SK-N-MC (cell line): ENCODE results near the gene CCDC187.
"Not testable (repeated sequence)": the region's sequence is repeated elsewhere in the genome, so short reads cannot be mapped to it uniquely, and the experiment has no call there.

Source experiments
- DNase-seq: peaks from one replicate; pipeline ENCODE4 v3.0.0-alpha.2; 2011; ENCODE audit warnings: low read depth, low spot score
- H3K27ac ChIP-seq: fragments of 200-600 bp; sonication (generic); 2 replicates; pipeline ENCODE4 v1.5.1; 2016; ENCODE audit warnings: mixed run types
- H3K36me3 ChIP-seq: fragments of 200-600 bp; sonication (generic); 2 replicates; pipeline ENCODE4 v1.6.1; 2017; ENCODE audit warnings: antibody characterized with exemption, low read length, mixed read lengths; ENCODE audit not compliant: insufficient read depth
- H3K4me3 ChIP-seq: fragments of 200-600 bp; sonication (generic); 2 replicates; pipeline ENCODE4 v1.5.1; 2016
- H3K9ac ChIP-seq: fragments of 200-600 bp; sonication (generic); 2 replicates; pipeline ENCODE4 v1.8.0; 2017; ENCODE audit warnings: mixed run types, mixed read lengths; ENCODE audit not compliant: insufficient read length
- H3K9me3 ChIP-seq: fragments of 200-600 bp; sonication (generic); 2 replicates; pipeline ENCODE4 v1.6.1; 2017; ENCODE audit warnings: low read depth, mild to moderate bottlenecking, antibody characterized with exemption, low read length, moderate library complexity, mixed read lengths
- EZH2 ChIP-seq: fragments of 200-600 bp; sonication (generic); IDR thresholded peaks from one replicate; pipeline ENCODE4 v1.6.1; 2017; ENCODE audit warnings: antibody characterized with exemption
- FOXP2 ChIP-seq: optimal IDR thresholded peaks from 2 replicates; pipeline ENCODE3; 2011; ENCODE audit warnings: mild to moderate bottlenecking, moderate library complexity; ENCODE audit not compliant: insufficient read depth; ENCODE audit errors: extremely low read length, control extremely low read depth
- POLR2AphosphoS5 ChIP-seq: IDR thresholded peaks from 2 replicates; pipeline ENCODE4 v1.6.1; 2012; ENCODE audit warnings: mild to moderate bottlenecking, low read depth, low read length, borderline replicate concordance

CCDC187 gene

DNA sequence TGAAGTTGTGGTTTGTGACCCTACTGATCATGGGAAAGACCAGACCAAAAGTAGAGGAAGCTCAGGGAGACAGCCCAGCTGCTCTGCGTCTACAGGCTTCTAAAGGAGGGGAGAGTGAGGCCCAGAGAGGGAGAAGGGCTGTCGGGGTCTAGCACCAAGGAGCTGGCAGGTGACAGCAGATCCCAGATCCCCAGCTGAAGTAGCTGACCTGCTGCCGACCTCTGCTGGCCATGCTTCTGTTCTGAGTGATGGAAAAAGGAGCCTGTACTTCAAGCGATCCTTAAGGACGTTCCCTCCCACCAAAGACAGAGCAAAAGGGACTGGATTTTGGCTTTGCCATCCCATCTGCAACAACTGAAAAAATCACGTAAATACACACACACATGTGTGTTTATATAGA is 35.6 kb downstream of the CCDC187 start:
- H3K36me3 ChIP-seq: no peaks in the 10 kb centered on the region
- no peaks in the 10 kb centered on the region for H3K9me3 ChIP-seq
- DNase-seq: no peak
- no peak overlapping the region for H3K27ac ChIP-seq
- no peak overlapping the region for H3K4me3 ChIP-seq
- no peak overlapping the region for H3K9ac ChIP-seq
- TF ChIP-seq EZH2 (no peak), FOXP2 (no peak), POLR2AphosphoS5 (no peak)

DNA sequence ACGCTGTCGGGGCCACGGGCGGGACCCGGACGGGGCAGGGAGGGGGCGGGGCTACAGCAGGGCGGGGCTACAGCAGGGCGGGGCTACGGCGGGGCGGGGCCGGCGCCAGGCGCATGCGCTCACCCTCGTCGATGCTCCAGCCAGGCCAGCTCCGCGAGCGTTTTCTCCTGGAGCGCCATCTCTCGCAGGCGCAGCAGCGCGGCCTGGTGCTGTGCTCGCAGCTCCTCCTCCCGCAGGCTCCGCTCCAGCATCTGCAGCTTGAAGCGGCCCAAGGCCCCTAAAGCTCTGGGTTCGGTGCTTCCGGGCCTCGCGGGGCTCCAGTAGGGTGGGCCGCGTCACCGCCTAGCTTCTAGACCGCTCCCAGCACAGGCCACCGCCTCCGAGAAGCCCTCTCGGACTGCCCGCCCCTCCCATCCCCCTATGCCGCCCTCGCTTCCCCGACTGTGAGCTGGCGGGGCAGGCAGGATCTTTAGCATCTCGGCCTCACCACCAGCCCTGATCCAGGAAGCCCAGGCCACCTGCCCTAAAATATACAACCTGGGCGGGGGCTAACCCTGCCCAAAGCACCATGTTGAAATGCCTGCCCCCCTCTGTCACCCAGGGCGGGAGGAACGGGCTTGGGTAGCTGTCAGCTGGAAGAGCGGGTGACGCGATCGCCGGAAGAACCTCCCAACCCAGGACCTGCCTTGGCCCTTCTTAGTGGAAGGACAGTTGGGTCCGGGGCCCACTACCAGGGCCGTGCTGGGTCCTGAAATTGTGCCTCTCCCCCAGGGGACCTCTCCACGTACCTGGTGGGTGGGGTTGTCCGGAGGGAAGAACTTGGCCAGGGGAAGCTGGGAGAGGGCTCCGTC is 36.4 kb downstream of the CCDC187 start:
- no peaks in the 10 kb centered on the region for H3K36me3 ChIP-seq
- H3K4me3 ChIP-seq: peak overlapping the region; percentile 75
- H3K9me3 ChIP-seq: no peaks in the 10 kb centered on the region
- no peak overlapping the region for H3K9ac ChIP-seq
- peak; percentile 30 for DNase-seq
- no peak for TF ChIP-seq FOXP2
- TF ChIP-seq POLR2AphosphoS5: peak; percentile 50
- TF ChIP-seq EZH2: no peak
- no peak overlapping the region for H3K27ac ChIP-seq

DNA sequence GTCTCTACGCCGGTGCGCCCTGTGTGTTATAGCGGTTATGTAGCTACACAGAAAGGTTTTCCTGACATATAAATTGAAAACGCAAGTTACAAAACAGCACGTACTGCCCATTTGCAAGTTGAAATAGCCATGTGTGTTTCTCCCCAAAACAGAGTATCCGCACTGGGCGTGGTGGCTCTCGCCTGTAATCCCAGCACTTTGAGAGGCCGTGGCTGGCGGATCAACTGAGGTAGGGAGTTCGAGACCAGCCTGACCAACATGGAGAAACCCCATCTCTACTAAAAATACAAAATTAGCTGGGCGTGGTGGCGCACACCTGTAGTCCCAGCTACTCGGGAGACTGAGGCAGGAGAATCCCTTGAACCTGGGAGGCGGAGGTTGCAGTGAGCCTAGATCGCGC is 37.3 kb downstream of the CCDC187 start:
- not testable (repeated sequence) for H3K9me3 ChIP-seq, DNase-seq, H3K9ac ChIP-seq, H3K27ac ChIP-seq, H3K36me3 ChIP-seq
- peak overlapping the region; percentile 75 for H3K4me3 ChIP-seq

DNA sequence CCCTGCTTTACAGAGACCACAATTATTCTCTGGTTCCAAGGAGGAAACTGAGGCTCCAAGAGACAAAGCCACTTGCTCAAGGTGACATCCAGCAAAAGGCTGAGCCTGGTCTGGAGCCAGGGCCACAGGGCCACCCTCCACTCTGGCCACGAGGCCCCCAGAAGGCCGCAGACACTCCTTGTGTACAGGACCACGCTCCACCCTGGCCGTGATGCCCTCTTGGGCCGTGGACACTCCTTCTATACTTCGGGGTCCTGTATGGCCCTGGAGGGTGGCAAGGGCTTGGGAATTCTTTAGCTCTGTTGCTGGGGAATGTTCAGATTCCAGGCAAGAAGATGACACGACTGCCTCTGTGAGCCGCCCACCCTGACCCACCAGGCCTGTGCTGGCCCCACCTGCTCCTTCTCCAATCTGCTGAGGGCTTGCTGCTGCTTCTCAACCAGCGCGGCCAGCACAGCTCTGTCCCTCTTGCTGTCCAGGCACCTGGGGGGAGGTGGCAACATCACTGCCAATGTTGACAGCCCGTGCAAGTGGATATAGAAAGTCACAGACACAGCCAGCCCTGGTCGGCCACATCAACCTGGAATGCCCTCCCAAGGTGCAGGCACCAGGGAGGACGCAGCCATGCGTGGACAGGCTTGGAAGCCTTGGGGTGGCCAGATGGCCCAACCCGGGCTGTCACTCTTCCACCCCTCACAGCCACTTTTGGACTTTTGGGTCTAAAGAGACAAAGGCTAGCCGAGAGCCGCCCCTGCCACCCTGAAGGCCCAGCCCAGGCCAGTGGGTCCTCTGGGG is 38.1 kb downstream of the CCDC187 start:
- TF ChIP-seq POLR2AphosphoS5: no peak
- no peak for TF ChIP-seq FOXP2
- TF ChIP-seq EZH2: no peak
- H3K36me3 ChIP-seq: no peaks in the 10 kb centered on the region
- H3K27ac ChIP-seq: no peak overlapping the region

DNA sequence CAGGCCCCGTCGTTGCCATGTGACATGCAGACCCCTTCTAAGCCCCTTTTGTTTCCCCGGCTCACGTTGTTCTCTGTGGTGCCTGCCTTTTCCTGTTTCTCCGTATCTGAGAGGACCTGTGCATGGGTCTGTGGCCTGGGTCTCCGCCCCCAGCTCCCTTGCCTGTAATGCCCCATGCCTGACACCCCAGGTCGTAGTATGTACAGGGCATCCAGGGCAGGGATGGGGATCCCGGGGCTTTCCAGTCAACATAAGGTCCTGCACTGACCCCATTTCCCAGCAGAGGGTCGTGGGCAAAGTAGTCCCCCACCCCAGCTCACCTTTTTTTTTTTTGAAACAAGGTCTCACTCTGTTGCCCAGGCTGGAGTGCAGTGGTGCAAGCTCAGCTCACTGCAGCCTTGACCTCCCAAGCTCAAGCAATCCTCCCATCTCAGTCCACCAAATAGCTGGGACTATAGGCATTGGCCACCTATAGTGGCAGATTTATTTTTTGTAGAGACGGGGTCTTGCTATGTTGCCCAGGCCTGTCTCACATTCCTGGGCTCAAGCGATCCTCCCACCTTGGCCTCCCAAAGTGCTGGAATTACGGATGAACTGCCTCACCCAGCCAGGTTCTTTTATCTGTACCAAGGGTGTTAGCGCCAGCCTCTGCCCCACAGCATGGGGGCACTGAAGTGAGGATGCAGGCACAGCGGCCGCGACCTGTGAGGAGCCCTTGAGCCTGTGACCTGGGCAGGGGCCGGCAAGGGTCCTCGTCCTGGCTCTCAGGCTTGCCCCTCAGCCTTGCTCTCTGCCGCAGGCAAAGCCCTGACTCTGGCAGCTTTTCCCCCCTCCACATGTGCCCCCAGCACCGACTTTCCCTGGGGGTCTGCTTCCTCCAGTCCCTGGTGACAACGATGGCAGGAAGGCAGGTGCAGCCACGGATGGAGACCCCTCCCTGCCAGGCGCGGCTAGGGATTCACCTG is 39.2 kb downstream of the CCDC187 start:
- Histone ChIP-seq H3K27ac (no peak overlapping the region), H3K9ac (no peak overlapping the region), H3K36me3 (no peaks in the 10 kb centered on the region), H3K4me3 (no peak overlapping the region), H3K9me3 (no peaks in the 10 kb centered on the region)
- TF ChIP-seq POLR2AphosphoS5 (no peak), FOXP2 (no peak), EZH2 (no peak)
- DNase-seq: no peak

More for the DNA sequence above, 38.1 kb downstream of the CCDC187 start:
- Histone ChIP-seq H3K9ac (no peak overlapping the region), H3K9me3 (no peaks in the 10 kb centered on the region), H3K4me3 (no peak overlapping the region)
- no peak for DNase-seq

DNA sequence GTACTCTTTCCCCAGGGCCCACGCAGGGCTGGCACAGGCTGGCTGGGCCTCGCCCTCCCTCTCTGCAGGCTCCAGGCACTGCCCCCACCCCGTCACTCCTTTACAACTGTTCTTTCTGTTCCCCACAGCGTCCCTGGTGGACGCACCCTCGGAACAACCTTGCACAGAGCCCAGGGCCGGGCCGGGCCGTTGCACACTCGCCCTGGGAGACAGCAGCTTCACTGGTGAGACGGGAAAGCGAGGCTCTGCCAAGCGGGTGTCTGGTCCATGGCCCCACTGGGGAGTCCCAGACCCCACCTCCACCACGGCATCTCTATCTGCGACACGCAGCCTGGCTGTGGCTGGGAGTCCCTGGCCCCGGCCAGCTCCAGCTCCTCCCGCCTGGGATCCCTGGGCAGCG is 39.9 kb downstream of the CCDC187 start:
- no peak overlapping the region for H3K9ac ChIP-seq
- no peaks in the 10 kb centered on the region for H3K36me3 ChIP-seq
- DNase-seq: no peak
- no peaks in the 10 kb centered on the region for H3K9me3 ChIP-seq
- no peak overlapping the region for H3K4me3 ChIP-seq
- no peak overlapping the region for H3K27ac ChIP-seq
- no peak for TF ChIP-seq EZH2
- no peak for TF ChIP-seq POLR2AphosphoS5
- TF ChIP-seq FOXP2: no peak

DNA sequence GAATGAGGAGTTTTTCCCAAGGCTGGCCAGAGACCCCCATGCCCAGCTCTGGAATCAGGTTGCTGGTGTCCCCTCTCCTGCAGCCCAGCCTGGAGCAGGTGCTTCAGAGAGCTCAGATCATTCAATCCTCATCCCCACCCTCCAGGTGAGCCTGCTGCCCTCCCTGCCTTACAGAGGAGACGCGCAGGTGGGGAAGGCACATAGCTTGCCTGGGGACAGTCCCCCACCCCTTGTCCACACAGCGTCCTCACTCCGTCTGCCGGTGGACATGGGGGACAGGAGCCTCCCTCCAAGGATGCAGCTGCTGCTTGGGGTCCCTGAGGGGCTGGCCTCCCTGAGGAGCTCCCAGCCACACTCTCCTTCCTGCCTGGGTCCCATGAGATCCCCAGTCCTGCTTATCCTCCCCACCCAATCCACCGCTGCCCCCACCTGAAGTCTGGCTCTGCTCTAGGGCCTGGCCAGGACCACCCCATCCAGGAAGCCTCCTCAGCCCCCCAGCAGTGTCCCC is 41.2 kb downstream of the CCDC187 start:
- no peak for DNase-seq
- Histone ChIP-seq H3K36me3 (no peaks in the 10 kb centered on the region), H3K9me3 (no peaks in the 10 kb centered on the region), H3K4me3 (no peak overlapping the region), H3K27ac (no peak overlapping the region), H3K9ac (no peak overlapping the region)
- TF ChIP-seq POLR2AphosphoS5 (no peak), EZH2 (no peak), FOXP2 (no peak)
